ENCODE data around the gene PSD4.

Gene PSD4

DNA sequence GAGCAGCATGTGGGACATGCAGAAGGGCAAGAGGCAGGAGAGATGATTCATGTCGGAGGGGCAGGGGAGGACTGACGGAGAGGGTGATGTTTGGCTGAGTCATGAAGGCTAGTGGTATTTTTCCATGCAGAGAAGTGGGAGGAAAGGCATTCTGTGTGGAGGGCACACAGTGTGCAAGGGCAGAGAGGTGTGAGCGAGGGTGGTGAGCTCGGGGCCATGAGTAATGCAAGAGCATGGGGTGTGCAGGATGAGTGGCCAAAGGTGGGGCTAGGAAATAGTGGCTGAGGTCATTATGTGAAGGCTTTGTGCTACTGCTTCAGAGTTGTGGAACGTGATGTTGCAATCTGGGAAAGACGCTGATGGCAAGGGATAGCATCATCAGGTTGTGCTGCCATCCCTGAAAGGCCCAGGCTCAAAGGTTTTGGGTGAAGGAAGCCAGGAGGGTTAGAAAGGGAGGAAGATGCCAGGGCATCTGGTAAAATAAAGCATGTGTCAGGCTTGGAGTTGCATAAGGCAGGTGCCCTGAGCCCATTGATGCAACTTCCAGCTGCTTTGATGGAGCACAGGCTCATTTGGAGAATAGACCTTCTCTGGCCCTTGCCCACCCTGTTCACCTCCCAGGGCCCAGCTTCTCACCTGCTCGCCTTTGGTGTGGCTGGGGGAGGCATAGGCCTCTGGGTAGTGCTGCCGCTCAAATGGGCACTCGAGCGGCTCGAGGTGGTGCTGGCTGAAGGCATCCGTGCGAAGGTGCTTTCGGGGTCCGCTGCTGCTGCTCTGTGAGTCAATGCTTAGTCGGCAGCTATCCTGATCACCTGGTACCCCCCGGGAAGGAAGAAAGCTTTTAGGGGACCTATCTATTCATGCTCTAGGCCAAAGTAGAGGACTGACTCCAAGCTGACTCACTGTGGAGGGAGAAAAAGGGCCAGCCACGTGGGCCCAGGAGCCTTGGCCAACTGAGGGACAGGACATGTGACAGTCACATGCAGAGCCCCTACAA is 67.4 kb downstream of the PSD4 start:
- DNase-seq (ENCODE audit: low read depth), result peak; percentile 98
- no peak overlapping the region for H3K4me3 ChIP-seq (ENCODE audit: low read length)
- TF ChIP-seq, protein P1, sequence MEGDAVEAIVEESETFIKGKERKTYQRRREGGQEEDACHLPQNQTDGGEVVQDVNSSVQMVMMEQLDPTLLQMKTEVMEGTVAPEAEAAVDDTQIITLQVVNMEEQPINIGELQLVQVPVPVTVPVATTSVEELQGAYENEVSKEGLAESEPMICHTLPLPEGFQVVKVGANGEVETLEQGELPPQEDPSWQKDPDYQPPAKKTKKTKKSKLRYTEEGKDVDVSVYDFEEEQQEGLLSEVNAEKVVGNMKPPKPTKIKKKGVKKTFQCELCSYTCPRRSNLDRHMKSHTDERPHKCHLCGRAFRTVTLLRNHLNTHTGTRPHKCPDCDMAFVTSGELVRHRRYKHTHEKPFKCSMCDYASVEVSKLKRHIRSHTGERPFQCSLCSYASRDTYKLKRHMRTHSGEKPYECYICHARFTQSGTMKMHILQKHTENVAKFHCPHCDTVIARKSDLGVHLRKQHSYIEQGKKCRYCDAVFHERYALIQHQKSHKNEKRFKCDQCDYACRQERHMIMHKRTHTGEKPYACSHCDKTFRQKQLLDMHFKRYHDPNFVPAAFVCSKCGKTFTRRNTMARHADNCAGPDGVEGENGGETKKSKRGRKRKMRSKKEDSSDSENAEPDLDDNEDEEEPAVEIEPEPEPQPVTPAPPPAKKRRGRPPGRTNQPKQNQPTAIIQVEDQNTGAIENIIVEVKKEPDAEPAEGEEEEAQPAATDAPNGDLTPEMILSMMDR (conservative IDR thresholded peaks at IDR 0.05; ENCODE audit: low read length), result no peak

DNA sequence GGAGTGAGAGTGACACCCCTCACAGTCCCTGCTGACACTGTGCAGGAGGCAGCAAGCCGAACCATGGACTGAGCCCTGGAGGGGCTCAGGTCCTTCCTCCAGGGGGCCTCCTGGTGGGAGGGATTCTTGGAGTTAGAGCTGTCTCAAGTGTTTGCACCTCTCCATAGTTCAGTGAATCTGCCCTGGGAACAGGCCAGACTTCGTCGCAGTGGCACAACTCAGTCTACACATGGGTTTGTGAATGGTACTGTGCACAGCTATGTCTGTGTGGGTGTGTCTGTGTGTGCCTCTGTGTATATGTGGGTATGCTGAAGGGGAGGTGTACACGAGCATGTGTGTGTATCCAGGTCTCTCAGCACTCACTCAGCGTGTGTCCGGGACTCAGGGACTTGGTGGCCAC is 68.6 kb downstream of the PSD4 start:
- no peak overlapping the region for H3K4me3 ChIP-seq (ENCODE audit: low read length)
- TF ChIP-seq, protein P1 (conservative IDR thresholded peaks at IDR 0.05; ENCODE audit: low read length), result no peak
- DNase-seq (ENCODE audit: low read depth), result no peak

GRCh38 chr2:113245276-113245711 is 71.5 kb downstream of the PSD4 start:
- TF ChIP-seq, protein P1 (conservative IDR thresholded peaks at IDR 0.05; ENCODE audit: low read length), result no peak
- no peak for DNase-seq (ENCODE audit: low read depth)
- no peak overlapping the region for H3K4me3 ChIP-seq (ENCODE audit: low read length)

GRCh38 chr2:113246606-113247005 is 72.8 kb downstream of the PSD4 start:
- DNase-seq (ENCODE audit: low read depth), result no peak
- TF ChIP-seq, protein P1 (conservative IDR thresholded peaks at IDR 0.05; ENCODE audit: low read length), result no peak
- no peak overlapping the region for H3K4me3 ChIP-seq (ENCODE audit: low read length)

- H3K4me3 ChIP-seq (ENCODE audit: low read length), result no peak overlapping the region
- TF ChIP-seq, protein P1 (conservative IDR thresholded peaks at IDR 0.05; ENCODE audit: low read length), result peak; percentile 94
- DNase-seq (ENCODE audit: low read depth), result peak; percentile 76
These were observed 75.4 kb downstream of the PSD4 start for GRCh38 chr2:113248997-113249770.

- H3K4me3 ChIP-seq (ENCODE audit: low read length), result no peak overlapping the region
- TF ChIP-seq, protein P1 (conservative IDR thresholded peaks at IDR 0.05; ENCODE audit: low read length), result no peak
- no peak for DNase-seq (ENCODE audit: low read depth)
These were observed 77.3 kb downstream of the PSD4 start for GRCh38 chr2:113251118-113251517.

Measured in AG10803 (cell line).